T1000 (cell line): ENCODE measurements around the gene METTL1.

Source experiments
- DNase-seq: peaks from one replicate; lab custom pipeline; 2025; ENCODE audit warnings: mixed read lengths; lab: John Stamatoyannopoulos, UW

Gene METTL1

DNA sequence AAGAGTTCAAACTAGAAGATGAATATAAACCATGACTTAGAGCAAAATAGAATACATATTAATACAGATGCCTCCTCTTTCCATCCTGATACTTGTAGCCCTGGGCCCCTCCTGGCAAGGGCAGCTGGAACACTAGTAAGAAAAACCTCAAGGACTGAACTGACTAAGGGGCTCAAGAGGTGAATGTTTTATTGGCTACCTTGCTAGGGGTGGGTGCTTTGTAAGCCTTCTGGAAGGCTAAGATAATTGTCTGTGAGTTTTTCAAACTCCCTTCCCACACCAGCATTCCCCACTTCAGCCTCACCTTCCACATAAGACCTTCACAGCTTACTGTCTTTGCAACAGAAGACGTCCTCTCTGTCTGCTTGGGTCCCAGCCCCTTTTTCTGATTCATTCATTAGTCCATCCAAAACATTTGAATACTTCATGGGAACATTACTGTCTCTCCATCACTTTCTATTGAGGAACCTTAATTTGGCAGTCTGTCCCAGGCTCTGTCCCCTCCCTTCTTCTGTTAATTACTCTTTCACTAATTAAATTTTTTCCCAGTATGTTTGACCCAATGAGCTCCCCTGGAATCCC lies 18.1 kb downstream of the METTL1 start:
- no peak for DNase-seq

DNA sequence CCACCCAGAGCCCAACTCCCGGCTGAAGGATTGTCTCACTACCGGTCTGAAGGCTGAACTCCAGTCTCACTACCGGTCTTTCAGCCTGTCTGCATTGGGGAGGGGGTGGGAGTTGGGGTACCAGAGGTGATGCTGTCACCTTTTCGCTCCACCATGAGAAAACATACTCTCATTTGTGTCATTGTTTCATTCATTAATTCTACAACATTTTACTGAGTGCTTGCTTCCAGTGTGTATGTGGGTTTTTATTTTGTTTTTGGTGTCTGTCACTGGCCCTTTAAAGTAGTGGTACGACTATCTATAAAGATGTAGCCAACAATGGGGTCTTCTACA lies 19.3 kb downstream of the METTL1 start:
- no peak for DNase-seq

GRCh38 chr12:57751788-57752667 lies 19.9 kb downstream of the METTL1 start, which contains the start of gene CDK4:
TSS of gene CDK4 (minus strand) at chr12:57752310. CDS start at chr12:57751717, 593 bp downstream.
- DNase-seq = peak; percentile 100

DNA sequence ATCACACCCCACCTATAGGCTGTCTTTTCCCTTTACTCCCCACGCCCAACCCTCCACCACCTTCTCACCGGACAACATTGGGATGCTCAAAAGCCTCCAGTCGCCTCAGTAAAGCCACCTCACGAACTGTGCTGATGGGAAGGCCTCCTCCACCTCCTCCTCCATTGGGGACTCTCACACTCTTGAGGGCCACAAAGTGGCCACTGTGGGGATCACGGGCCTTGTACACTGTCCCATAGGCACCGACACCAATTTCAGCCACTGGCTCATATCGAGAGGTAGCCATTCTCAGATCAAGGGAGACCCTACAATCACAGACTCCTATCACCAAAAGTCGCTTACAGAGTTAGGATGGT lies 20.5 kb downstream of the METTL1 start:
- no peak for DNase-seq

GRCh38 chr12:57750561-57751431 lies 21.1 kb downstream of the METTL1 start:
- no peak for DNase-seq

- no peak for DNase-seq
Measured at GRCh38 chr12:57749061-57749460, 22.8 kb downstream of the METTL1 start.

GRCh38 chr12:57746025-57746424 lies 25.9 kb downstream of the METTL1 start:
- DNase-seq = no peak

- DNase-seq = no peak
Measured at GRCh38 chr12:57745485-57745881, 26.4 kb downstream of the METTL1 start.

DNA sequence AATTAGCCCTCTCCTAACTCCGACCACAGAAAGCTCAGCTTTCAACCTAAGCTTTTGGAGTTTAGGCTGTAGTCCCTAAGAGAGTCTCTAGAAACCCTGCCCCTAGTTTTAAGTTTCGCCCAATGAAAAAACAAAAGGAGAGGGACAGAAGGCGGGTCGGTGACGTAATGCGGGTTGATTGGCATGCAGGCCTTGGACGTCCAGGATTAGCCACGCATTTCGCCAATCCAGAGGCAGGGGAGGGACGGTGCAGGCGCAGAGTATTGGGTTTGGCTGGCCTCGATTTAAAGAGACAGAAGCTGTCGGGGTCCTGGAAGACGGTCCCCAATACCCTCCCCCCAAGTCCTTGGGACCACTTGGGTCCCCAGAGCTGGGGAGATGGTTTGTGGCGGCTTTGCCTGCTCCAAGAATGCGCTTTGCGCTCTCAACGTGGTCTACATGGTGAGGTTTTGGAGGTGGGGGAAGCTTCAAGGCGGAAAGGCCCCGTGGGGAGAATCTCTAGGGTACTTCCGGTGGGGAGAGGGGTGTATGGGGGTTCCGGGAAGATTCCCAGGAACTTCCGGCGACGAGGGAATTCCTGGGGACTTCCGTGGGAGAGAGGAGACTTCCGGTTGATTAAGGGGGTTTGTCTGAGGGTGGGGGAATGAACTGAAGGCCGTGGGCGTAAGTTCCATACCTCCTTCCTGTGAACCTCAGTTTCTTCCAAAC lies 27.0 kb downstream of the METTL1 start, which contains the start of gene TSPAN31:
TSPAN31 (plus strand) TSS at position 263 of the 708 bp plus-strand sequence; CDS start at position 379, 116 bp downstream.
- DNase-seq = peak; percentile 100

- DNase-seq = no peak
Measured at GRCh38 chr12:57744194-57744776, 27.6 kb downstream of the METTL1 start.

DNA sequence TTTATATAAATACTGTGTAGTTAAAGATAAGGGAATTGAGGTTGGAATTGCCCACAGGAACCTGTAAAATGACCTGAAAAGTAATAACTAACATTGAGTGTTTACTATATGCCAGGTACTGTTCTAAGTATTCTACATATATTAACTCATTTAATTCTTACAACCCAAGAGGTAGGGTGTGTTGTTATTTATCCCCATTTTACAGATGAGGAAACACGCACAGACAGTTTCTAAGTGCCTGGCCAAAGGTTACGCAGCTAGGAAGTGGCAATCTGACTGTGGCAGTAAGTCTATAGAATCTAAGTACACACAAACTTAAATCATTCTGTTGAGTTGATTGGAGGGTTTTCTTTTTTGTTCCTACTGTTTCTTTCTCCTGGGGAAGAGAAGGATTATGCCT lies 28.1 kb downstream of the METTL1 start:
- no peak for DNase-seq

DNA sequence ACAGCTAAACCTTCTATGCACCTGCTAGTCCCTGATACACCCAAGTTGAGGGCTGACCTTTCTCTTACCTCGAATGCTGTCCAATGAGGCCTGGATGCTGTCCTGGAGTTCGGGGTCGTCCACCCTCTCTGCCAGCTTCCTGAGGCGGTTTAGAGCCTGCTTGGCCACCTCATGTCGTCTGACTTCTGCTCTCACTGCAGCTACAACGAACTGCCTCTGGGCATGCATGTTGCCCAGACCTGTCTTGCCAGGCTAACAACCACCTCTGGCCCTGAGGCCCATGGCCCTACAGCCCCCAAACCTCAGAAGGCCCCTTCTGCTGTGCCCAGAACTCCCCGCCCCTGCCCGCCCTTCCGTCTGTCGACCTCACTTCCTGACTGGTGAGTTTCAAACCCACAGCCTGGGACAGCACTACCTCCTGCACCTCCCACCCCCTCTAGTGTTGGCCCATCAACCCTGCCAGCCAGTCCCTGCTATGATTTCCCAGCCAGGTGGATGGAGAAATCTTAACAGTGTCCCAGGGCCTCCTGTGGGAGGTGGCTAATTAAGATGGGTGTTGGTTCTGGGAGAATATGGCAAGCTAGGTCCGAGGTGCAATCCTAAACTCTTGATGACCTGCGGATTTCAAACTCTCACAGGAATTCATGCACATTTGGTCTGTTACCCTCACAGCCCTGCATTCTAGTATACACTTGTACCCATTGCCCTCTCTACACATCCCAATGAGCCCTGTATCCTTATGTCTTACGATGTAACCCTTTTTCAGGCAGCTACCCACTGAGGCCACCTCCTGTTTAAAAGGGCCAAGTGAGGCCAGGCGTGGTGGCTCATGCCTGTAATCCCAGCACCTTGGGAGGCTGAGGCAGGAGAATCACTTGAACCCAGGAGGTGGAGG lies 29.8 kb downstream of the METTL1 start:
- DNase-seq = no peak

GRCh38 chr12:57741413-57741789 lies 30.5 kb downstream of the METTL1 start:
- no peak for DNase-seq

DNA sequence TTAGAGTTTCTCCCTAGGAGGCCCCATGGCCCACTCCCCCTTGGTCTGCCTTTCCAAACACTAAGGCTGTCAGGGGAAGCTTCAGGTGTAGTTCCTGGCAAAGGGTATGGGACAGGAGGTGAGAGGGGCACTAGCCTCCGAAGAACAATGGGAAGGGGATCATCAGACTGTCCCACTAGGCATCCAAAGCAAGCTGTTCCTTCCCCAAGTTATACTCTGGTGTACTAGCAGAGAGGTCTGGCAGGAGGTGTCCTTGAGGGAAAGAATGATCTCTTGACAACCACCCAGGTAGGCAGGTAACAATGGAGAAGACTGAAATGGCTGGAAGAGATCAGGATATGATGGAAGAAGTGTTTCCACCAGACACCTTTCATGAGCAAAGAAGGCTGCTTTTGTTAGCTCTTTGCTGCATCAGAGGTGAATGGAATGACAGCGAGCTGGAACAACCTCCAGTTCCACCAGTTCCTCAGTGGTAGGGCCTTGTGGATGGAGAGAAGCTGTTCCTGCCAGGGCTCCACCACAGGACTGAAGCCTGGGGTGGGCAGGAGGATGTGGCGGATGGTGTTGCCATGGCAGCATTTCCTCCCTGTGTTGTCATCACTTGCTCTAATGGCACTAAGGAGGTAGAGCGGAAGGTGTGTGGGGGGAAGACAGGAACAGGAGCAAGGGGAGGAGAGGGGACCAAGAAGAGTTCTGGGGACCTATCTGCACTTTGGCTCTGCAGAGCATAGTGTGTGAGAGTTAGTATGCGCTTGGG lies 31.1 kb downstream of the METTL1 start:
- DNase-seq = no peak

- DNase-seq = no peak
Measured at GRCh38 chr12:57739914-57740538, 31.9 kb downstream of the METTL1 start.

GRCh38 chr12:57739387-57739786 lies 32.5 kb downstream of the METTL1 start:
- DNase-seq = no peak

GRCh38 chr12:57738661-57739237 lies 33.2 kb downstream of the METTL1 start, which contains the start of gene AGAP2:
TSS of gene AGAP2 (minus strand) at chr12:57738742. CDS start at chr12:57738246, 496 bp downstream.
- DNase-seq = peak; percentile 88
